ENCODE data around the gene SPRR1A. TPM values are rescaled to one million over a fixed set of nuclear protein-coding genes. Genes with fewer than 3 reads are reported as not detected.

The SPRR1A gene
- total RNA-seq, 2 donors from 2014 or later: not detected

GRCh38 chr1:152942161-152942560 lies 41.7 kb upstream of the SPRR1A start:
- no peak overlapping the region for H3K4me3 Mint-ChIP-seq
- H3K9me3 ChIP-seq (ENCODE audit: control insufficient read depth, low read length): peaks cover 19% of the 10 kb centered on the region
- H3K4me1 ChIP-seq (ENCODE audit: control insufficient read depth, insufficient read depth, low read length): no peaks in the 10 kb centered on the region
- TF ChIP-seq CTCF (conservative IDR thresholded peaks at IDR 0.05): no peak
- DNase-seq: no peak
- H3K9ac ChIP-seq (ENCODE audit: extremely low read depth, low read length, poor library complexity, severe bottlenecking): no peak overlapping the region
- no peaks in the 10 kb centered on the region for H3K27me3 ChIP-seq (ENCODE audit: control insufficient read depth, insufficient read depth, low read length, poor library complexity, severe bottlenecking)
- H3K27me3 Mint-ChIP-seq (ENCODE audit: insufficient read depth): peaks cover 3% of the 10 kb centered on the region
- H3K36me3 ChIP-seq (ENCODE audit: control insufficient read depth, insufficient read depth, low read length): no peaks in the 10 kb centered on the region
- H3K9me3 Mint-ChIP-seq: peaks cover 65% of the 10 kb centered on the region
- no peaks in the 10 kb centered on the region for H3K4me1 Mint-ChIP-seq
- H3K27ac ChIP-seq (ENCODE audit: low read depth, low read length): no peak overlapping the region
- no peak overlapping the region for H3K27ac Mint-ChIP-seq
- no peaks in the 10 kb centered on the region for H3K36me3 Mint-ChIP-seq (ENCODE audit: low read depth)
- 71 to 81% methylated on average over 2 of the region's 2 CpGs for WGBS, 2 experiments (ENCODE audit: insufficient coverage in 1 of 2, insufficient read length in 1 of 2)
- no peak overlapping the region for H3K4me3 ChIP-seq (ENCODE audit: low read length)

DNA sequence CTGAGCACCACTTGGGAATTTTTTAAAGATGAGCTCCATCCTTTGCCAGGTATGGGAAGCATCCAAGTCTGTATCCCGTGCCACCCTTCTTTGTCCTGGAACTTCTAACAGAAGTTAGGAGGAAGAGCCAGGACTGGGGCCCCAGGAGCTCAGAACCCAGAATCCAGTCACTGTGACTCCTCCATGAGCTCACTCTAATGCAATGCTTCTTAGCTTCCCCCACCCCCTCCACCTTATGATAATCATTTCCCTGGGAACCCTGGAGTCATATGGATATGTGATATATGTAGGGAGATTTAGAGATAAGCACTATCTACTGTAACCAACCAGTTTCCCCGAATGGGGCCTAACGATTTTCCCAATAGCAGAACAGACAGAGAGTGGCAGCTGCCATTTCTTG lies 37.6 kb upstream of the SPRR1A start:
- no peaks in the 10 kb centered on the region for H3K4me1 ChIP-seq (ENCODE audit: control insufficient read depth, insufficient read depth, low read length)
- H3K27ac ChIP-seq (ENCODE audit: low read depth, low read length): no peak overlapping the region
- H3K9me3 ChIP-seq (ENCODE audit: control insufficient read depth, low read length): peaks cover 19% of the 10 kb centered on the region
- no peak overlapping the region for H3K27ac Mint-ChIP-seq
- WGBS, 2 experiments (ENCODE audit: insufficient coverage in 1 of 2, insufficient read length in 1 of 2): 59 to 82% methylated on average over 2 to 3 of the region's 3 CpGs
- H3K27me3 ChIP-seq (ENCODE audit: control insufficient read depth, insufficient read depth, low read length, poor library complexity, severe bottlenecking): no peaks in the 10 kb centered on the region
- H3K4me3 Mint-ChIP-seq: no peak overlapping the region
- no peak for TF ChIP-seq CTCF (conservative IDR thresholded peaks at IDR 0.05)
- DNase-seq: no peak
- no peaks in the 10 kb centered on the region for H3K4me1 Mint-ChIP-seq
- no peaks in the 10 kb centered on the region for H3K36me3 ChIP-seq (ENCODE audit: control insufficient read depth, insufficient read depth, low read length)
- peaks cover 80% of the 10 kb centered on the region for H3K9me3 Mint-ChIP-seq
- H3K36me3 Mint-ChIP-seq (ENCODE audit: low read depth): no peaks in the 10 kb centered on the region
- H3K27me3 Mint-ChIP-seq (ENCODE audit: insufficient read depth): peaks cover 7% of the 10 kb centered on the region
- no peak overlapping the region for H3K4me3 ChIP-seq (ENCODE audit: low read length)
- no peak overlapping the region for H3K9ac ChIP-seq (ENCODE audit: extremely low read depth, low read length, poor library complexity, severe bottlenecking)

DNA sequence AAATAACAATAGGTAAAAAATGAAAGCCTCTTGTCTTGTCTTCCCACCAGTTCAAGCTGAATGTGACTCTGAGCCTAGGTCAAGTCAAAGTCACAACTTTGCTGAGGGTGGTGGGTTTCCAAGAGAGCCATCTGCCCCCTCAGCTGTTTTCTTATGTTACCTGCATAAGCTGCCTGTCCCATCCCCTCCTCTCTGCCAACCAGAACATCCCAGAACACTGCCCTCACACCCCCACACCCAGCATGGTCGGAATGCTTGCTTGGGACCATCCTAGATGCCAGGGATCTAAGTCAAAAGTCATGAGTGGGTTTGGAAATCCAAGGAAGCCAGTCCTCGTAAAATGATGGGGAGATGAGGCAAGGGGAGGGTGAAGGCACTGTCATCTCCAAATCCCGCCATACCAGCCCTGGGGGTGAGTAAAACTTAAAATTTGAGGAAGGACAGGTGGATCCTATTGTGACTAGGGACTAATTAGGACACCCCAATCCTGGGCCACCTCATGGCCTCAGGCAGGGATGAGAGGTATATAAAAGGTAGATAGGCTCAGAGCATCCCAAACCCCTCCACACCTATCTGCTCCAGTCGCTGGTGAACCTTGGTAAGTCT lies 37.1 kb upstream of the SPRR1A start, which contains the start of gene SPRR5:
TSS of gene SPRR5 (plus strand) at position 556 of the 606 bp plus-strand sequence. CDS start 1,349 bp downstream, outside the sequence.
- Mint-ChIP-seq H3K27ac (no peak within 1 kb of the TSS), H3K9me3 (peaks cover 82% of the 10 kb centered on the region)

More for the DNA sequence above, 37.1 kb upstream of the SPRR1A start, which contains the start of gene SPRR5:
- Histone ChIP-seq H3K27me3 (ENCODE audit: control insufficient read depth, insufficient read depth, low read length, poor library complexity, severe bottlenecking) (no peaks in the 10 kb centered on the region), H3K9me3 (ENCODE audit: control insufficient read depth, low read length) (peaks cover 19% of the 10 kb centered on the region), H3K4me3 (ENCODE audit: low read length) (no peak within 1 kb of the TSS), H3K36me3 (ENCODE audit: control insufficient read depth, insufficient read depth, low read length) (no peaks in the 10 kb centered on the region), H3K4me1 (ENCODE audit: control insufficient read depth, insufficient read depth, low read length) (no peaks in the 10 kb centered on the region), H3K27ac (ENCODE audit: low read depth, low read length) (no peak within 1 kb of the TSS), H3K9ac (ENCODE audit: extremely low read depth, low read length, poor library complexity, severe bottlenecking) (no peak within 1 kb of the TSS)
- H3K4me1 Mint-ChIP-seq: no peaks in the 10 kb centered on the region
- no peak within 1 kb of the TSS for H3K4me3 Mint-ChIP-seq
- no peaks in the 10 kb centered on the region for H3K36me3 Mint-ChIP-seq (ENCODE audit: low read depth)
- TF ChIP-seq CTCF (conservative IDR thresholded peaks at IDR 0.05): no peak
- no peak for DNase-seq
- H3K27me3 Mint-ChIP-seq (ENCODE audit: insufficient read depth): peaks cover 7% of the 10 kb centered on the region
- 70 to 77% methylated on average over 3 to 4 of the region's 4 CpGs for WGBS, 2 experiments (ENCODE audit: insufficient coverage in 1 of 2, insufficient read length in 1 of 2)

All from endodermal cell (in vitro differentiated cells).